Hepatic stellate cell (primary cell): ENCODE data around the gene RTBDN.

ENCODE experiments used
- DNase-seq: peaks from one replicate; pipeline ENCODE4 v3.0.0; 2011; ENCODE audit warnings: low spot score

RTBDN gene

GRCh38 chr19:12779162-12779993 is 55.0 kb downstream of the RTBDN start:
- DNase-seq: peak; percentile 73

GRCh38 chr19:12778905-12779161 is 55.5 kb downstream of the RTBDN start:
- no peak for DNase-seq

- peak; percentile 86 for DNase-seq
Measured at GRCh38 chr19:12778017-12778904, 56.1 kb downstream of the RTBDN start.

- DNase-seq: peak; percentile 86
Measured at GRCh38 chr19:12777217-12778016, 57.0 kb downstream of the RTBDN start.
